Hematopoietic multipotent progenitor cell treated with erythropoietin and hydrocortisone succinate and interleukin-3 and kit ligand, for 8 days (in vitro differentiated cells): ENCODE measurements around the gene OXER1.
A peak's percentile ranks its signal among the peaks of the same experiment; 100 is the strongest.

Experiments used
- DNase-seq: peaks from one replicate; pipeline ENCODE4 v3.0.0-alpha.2; 2015

Gene OXER1, protein sequence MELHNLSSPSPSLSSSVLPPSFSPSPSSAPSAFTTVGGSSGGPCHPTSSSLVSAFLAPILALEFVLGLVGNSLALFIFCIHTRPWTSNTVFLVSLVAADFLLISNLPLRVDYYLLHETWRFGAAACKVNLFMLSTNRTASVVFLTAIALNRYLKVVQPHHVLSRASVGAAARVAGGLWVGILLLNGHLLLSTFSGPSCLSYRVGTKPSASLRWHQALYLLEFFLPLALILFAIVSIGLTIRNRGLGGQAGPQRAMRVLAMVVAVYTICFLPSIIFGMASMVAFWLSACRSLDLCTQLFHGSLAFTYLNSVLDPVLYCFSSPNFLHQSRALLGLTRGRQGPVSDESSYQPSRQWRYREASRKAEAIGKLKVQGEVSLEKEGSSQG

DNA sequence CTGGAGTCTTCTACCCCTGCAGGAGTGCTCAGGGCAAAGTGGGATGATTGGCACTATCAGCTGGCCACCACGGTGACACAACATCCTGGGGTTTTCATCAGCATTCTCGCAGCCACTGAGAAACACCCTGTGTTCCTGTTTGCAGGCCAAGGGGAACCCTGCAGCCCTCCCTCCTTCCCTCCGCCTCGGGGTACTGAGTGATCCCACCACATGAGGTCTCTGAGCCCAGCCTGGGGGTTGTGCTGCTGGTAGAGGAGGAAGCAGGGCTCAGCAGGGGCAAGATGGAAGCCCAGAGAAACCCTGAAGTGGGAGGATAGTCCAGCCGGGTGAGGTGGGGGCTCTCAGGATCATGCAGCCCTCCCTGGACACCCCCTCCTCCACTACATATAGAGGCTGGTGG lies at the start of gene OXER1:
Gene OXER1 (minus strand): TSS at position 40 of the 400 bp plus-strand sequence. CDS start 73 bp downstream, outside the sequence.
- DNase-seq: no peak

DNA sequence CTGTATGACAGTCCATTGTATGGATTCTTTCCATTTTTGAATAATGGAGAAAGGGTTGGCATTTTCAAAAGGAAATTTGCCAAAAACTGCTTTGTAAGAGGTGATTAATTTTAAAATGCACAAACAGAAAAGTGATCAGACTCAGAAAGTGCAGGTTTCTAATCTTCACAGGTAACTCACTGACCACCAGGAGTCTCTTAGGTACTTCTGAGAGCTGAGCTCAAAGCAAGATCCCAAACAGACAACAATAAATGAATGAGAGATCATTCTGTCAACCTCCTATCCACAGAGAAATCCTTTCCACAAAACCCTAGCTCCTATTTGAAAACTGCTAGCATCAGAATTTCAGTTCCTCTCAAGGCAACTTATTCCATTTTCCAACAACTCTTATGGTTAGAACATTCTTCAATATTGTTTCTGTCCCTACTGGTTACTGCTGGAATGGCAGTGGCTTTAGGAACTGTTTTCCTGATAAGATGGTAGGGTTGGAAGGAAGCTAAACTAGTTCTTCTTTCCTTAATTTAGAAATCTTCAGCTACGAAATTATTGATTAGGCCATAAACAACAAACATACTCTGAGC lies 49.1 kb upstream of the OXER1 start:
- peak; percentile 67 for DNase-seq

GRCh38 chr2:42810971-42811811 lies 47.3 kb upstream of the OXER1 start:
- DNase-seq: peak; percentile 56

GRCh38 chr2:42810121-42810970 lies 46.4 kb upstream of the OXER1 start:
- DNase-seq: peak; percentile 95

DNA sequence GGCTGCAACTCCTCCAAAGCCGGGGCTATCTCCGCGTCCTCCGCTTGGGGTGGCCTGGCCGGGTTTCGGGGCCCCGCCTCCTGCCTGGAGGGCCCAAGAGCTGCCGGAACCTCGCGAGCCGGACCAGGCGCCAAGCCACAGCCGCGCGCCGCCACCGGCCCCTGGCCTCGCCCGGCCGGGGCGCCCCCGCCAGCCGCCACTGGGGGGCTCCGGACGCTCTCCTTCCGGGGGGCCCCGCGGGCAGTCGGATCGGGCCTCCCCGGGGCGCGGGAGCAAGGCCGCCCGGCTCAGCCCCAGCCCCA lies 45.8 kb upstream of the OXER1 start:
- peak; percentile 84 for DNase-seq

- DNase-seq: no peak
These were observed 45.3 kb upstream of the OXER1 start for GRCh38 chr2:42809131-42809818.

GRCh38 chr2:42808301-42808700 lies 44.4 kb upstream of the OXER1 start:
- no peak for DNase-seq

DNA sequence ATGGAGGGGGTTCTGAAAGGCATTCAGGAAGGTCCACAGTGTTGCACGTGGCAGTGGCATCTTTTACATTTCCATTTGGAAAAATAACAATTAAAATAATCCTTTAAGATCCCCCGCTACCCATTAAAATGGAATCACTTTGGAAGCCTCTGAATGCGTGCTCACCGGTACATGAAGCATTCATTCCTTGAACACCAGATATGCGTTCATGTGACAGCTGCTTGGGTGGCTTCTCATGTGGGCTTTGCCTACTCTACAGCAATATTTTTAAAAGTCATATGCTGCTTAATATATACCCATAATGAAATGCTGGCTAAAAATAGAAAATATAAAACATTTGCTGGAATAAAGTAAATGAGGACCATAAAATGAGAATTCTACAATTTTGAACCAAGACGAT lies 42.9 kb upstream of the OXER1 start:
- no peak for DNase-seq

DNA sequence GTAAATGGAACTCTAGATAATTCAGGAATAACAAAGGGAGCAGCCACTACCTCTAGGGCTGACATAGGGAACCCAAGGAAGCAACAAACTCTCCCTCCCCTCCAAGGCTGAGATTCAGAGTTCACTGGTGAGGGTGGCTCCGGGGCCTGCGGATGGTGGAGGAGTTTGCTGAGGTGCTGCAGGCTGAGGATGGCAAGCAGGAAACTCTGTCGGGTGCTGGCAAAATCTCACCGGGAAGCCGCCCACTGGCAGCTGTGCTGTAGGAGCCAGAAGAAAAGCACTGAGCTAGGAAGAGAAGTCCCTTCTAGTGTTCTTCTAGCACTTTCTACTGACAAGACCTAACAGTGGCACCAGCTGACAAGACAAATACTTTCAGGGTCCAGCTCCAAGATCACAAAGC lies 41.0 kb upstream of the OXER1 start:
- no peak for DNase-seq

DNA sequence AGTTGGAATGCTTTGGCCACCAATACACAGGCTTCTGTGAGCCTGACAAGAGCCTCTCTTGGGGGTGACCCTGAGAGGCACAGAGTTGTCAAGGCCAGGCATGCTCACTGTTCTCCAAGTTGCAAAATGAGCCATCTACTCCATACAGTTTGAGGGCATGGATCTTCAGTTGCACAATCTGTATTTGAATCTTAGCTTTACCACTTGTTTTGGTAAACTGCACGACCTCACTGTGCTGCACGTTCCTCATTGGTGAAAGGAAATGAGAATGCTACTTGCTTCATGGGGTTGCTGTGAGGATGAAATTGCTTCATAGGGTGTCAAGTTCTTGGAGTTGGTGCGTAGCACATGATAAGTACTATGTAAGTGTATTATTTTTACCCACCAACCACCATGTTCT lies 40.4 kb upstream of the OXER1 start:
- DNase-seq: no peak

GRCh38 chr2:42802150-42802549 lies 38.2 kb upstream of the OXER1 start:
- no peak for DNase-seq

DNA sequence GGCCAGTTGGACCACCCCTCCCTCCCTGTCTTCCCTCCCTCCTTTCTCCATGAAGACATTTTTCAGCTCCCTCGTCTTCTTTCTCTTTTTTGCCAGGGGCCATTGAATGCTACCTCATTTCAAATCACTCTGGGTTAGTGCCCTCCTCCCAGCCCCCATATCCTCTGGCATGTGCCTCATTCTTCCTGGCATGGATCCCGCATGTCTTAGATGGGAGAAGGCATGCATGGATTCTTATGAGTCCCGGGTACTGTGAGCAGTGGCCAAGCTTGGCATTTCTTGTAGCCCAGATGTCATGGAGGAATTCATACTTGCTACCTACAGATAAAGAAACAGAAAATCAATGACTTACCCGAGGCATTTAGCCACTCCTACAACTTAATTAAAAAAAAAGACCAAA lies 37.4 kb upstream of the OXER1 start:
- no peak for DNase-seq

DNA sequence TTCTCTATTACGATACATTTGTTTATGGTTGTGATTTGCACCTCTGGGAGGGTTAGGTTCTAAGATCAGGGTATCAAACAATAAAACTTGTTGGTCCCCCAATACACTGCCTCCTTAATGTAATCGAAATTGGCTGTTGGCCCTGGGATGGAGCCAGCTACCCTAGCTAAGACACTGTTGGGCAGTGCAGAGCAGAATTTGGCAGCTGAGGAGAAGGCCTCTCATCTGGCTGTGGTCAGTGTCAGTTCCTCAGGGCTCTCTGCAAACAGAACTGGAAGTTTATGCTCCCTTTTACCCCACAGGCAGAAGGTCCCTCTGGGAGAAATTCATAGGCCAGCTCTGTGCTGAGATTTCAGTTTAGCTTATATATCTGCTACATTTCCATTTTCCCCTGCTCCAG lies 37.0 kb upstream of the OXER1 start:
- no peak for DNase-seq

- no peak for DNase-seq
These were observed 36.6 kb upstream of the OXER1 start for GRCh38 chr2:42800461-42800962.

GRCh38 chr2:42799881-42800280 lies 35.9 kb upstream of the OXER1 start:
- DNase-seq: no peak

DNA sequence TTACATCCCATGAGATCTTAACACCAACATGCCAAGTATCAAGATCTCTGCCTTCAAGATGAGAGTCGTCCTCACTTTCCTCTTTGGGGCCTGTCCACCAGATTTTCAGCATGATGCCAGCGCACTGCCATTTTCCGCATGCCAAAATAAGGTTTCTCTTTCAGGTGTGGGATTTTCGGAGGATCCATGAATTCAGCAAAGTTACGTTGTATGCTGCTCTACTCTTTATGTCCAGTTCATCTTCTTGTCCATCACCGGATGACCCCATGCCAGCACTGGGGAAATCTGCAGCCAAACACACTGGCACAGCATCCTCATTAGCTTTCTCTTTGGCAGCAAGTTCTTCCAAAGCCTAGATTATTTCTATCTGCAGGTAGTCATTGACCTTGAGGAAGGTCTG lies 33.3 kb upstream of the OXER1 start:
- no peak for DNase-seq

DNA sequence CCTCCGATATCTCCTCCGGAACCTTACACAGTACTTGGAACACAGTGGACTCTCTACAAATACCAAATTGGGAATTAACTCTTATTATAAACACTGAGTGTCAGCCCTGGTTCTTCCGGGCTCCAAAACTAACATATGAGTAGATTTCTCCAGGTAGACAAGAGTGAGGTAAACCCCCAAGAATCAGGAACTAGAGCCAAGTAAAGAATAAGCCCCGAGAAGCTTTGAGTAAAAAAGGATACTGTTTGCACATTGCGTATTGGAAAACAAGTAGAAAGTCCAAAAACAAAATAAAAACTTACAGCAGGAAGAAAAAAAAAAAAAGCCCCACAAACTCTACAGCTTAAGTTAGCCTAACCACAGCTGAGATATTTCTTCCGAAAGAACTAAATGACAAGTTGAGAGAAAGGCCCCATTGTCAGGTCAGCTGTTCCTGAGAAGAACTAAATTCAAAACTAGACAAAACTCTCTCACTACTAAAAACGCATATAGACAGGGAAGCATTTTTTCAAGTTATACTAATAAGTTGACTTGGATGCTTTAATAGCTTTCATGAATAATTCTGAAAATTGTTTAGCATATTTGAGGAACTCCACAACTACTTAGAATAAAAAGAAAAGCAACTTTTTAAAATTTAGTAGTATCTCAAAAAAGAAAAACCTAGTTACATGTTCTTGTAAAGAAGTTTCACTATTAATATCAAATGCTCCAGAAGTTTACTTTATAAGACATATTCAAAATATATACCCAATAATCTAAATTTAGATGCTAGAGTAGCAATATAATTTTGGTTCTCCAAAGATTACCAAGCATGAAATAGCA lies 32.7 kb upstream of the OXER1 start:
- no peak for DNase-seq

DNA sequence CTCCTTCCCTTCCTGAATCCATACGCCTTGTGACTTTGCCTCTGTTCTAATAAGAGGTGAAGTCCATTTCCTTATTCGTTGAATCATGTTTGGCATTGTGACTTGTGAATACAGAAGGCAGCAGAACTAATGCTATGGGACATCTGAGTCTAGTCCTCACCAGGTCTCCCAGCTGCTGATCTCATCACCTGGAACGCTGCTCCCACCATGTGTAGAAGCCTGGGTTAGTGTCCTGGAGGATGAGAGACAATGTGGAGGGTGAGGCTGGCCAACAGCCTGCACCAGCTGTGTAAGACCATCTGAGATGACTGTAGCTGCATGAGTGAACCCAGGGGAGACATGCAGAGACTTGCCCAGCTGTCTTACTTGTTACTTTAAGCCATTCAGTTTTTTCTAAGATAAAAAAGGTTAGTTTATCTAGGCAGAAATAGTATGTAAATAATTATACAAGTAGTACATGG lies 31.9 kb upstream of the OXER1 start:
- DNase-seq: no peak

- DNase-seq: no peak
These were observed 31.3 kb upstream of the OXER1 start for GRCh38 chr2:42795275-42795674.

DNA sequence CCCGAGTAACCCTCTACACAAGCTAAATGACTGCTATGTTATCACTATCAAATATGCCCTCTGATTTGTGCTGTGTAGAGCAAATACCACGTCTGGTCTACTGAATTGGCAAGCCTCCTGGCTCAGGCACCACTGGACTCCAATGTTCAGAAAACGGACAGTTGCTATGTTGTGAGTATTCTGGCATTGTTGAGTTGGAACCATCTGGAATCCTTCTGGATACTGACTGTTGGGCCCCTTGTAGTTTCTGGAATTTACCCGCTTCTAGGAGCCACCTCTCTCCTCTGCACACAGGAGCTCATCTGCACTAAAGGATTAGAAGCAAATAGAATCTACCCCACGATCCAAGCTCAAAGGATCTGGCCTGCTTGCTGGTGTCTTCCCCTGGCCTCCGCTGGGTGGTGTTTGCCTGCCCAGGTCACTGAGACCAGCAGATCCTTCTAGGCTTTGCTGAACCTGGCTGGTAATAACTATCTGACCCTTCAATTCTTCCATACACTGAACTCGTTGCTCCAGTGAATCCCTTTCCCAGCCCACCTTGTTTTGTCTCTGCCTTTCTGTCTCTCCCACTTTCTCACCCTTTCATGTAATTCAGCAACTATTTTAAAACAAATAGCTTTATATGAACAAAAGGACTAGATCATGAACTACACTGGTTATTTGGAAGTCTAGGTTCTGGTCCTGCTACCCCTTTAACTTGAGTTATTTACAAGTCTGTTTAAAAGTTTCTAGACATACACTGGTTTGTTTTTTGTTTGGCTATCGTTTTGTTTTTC lies 30.5 kb upstream of the OXER1 start:
- DNase-seq: no peak
